Gastroesophageal sphincter (tissue), 3 donors: ENCODE results near the gene MBTPS1.

Experiments used
- EP300 ChIP-seq: sonication (generic); formaldehyde crosslinking; IDR thresholded peaks from one replicate; pipeline ENCODE4 v1.6.1; 2017; ENCODE audit warnings: antibody characterized with exemption, mild to moderate bottlenecking
- POLR2A ChIP-seq, 2 donors: fragments of 450-650 bp; IDR thresholded peaks; one replicate each; pipeline ENCODE4 v1.6.1; 2017; ENCODE audit warnings: antibody characterized with exemption in 2 of 2, mild to moderate bottlenecking in 2 of 2, moderate library complexity in 1 of 2
- TF ChIP-seq, protein P1 (sequence below), 4 experiments: fragments of 200-600 bp in 2 of 4; fragments of 450-650 bp in 2 of 4; sonication (generic) in 1 of 4; IDR thresholded peaks; one replicate each; pipeline ENCODE4 v1.5.1; 2017 to 2019; ENCODE audit warnings: antibody characterized with exemption in 4 of 4, mild to moderate bottlenecking in 2 of 4, moderate library complexity in 2 of 4

DNA sequence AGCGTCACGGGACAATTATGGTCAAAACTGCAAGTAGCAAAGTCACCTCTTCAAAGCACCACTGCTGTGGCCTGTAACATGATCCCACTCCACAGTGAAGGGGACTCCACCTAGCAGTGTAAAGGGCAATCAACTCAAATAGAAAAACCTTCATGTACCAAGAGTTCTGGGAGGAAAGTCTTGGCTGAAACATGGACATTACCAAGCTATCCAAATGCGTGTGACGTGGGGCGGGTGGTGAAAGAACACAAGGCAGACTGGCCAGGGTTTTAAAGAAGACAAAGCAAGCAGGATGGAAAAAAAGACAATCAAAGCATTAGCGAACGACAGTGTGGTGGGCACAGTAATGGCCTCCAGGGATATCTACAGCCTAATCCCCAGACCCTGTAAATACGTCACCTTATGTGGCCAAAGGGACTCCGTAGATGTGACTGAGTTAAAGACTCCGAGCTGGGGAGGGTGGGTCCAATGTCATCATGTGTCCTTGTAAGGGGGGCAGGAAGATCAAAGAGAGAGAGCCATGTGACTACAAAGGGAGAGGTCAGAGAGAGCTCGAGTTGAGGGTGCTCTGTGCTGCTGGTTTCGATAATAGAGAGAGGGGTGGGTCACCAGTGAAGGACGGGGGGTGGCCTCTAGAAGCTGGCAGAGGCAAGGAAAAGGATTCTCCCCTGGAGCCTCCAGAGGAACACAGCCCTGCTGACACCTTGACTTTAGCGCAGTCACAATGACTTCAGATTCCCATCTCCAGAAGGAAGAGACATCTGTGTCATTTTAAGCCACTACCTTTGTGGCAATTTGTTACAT, 22.3 kb upstream of the MBTPS1 start:
- TF ChIP-seq, protein P1, sequence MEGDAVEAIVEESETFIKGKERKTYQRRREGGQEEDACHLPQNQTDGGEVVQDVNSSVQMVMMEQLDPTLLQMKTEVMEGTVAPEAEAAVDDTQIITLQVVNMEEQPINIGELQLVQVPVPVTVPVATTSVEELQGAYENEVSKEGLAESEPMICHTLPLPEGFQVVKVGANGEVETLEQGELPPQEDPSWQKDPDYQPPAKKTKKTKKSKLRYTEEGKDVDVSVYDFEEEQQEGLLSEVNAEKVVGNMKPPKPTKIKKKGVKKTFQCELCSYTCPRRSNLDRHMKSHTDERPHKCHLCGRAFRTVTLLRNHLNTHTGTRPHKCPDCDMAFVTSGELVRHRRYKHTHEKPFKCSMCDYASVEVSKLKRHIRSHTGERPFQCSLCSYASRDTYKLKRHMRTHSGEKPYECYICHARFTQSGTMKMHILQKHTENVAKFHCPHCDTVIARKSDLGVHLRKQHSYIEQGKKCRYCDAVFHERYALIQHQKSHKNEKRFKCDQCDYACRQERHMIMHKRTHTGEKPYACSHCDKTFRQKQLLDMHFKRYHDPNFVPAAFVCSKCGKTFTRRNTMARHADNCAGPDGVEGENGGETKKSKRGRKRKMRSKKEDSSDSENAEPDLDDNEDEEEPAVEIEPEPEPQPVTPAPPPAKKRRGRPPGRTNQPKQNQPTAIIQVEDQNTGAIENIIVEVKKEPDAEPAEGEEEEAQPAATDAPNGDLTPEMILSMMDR (IDR thresholded peaks at IDR 0.05), result no peak
- TF ChIP-seq POLR2A (IDR thresholded peaks at IDR 0.05), result no peak
- no peak for TF ChIP-seq EP300
